GM19035 (cell line): ENCODE data around the gene IL1A.

ENCODE experiments used
- ATAC-seq: cut with Tn5 transposase; IDR thresholded peaks from one replicate; pipeline ENCODE4 v1.9.1; 2021; ENCODE audit not compliant: unreplicated experiment

IL1A gene

GRCh38 chr2:112764071-112765044 is 19.9 kb downstream of the IL1A start, which contains the start of gene CKAP2L:
Gene CKAP2L (minus strand): TSS chr2:112764609. CDS start chr2:112764598, 11 bp downstream.
- ATAC-seq, result peak; percentile 99

GRCh38 chr2:112762276-112762675 is 22.0 kb downstream of the IL1A start:
- ATAC-seq, result no peak

- ATAC-seq, result no peak
Observed at GRCh38 chr2:112760149-112760548, 24.1 kb downstream of the IL1A start.

GRCh38 chr2:112758711-112759110 is 25.6 kb downstream of the IL1A start:
- ATAC-seq, result no peak

- no peak for ATAC-seq
Observed at GRCh38 chr2:112757265-112757664, 27.0 kb downstream of the IL1A start.

GRCh38 chr2:112756207-112756606 is 28.1 kb downstream of the IL1A start:
- ATAC-seq, result no peak

GRCh38 chr2:112755444-112755843 is 28.8 kb downstream of the IL1A start:
- ATAC-seq, result no peak

GRCh38 chr2:112754564-112754963 is 29.7 kb downstream of the IL1A start:
- ATAC-seq, result no peak

GRCh38 chr2:112752667-112753066 is 31.6 kb downstream of the IL1A start:
- no peak for ATAC-seq

- no peak for ATAC-seq
Observed at GRCh38 chr2:112751451-112752197, 32.7 kb downstream of the IL1A start.

GRCh38 chr2:112750560-112750843 is 33.8 kb downstream of the IL1A start:
- ATAC-seq, result no peak

- peak; percentile 91 for ATAC-seq
Observed at GRCh38 chr2:112749755-112750559, 34.3 kb downstream of the IL1A start.

GRCh38 chr2:112740527-112740926 is 43.8 kb downstream of the IL1A start:
- no peak for ATAC-seq

- ATAC-seq, result no peak
Observed at GRCh38 chr2:112737542-112738232, 46.6 kb downstream of the IL1A start.

- no peak for ATAC-seq
Observed at GRCh38 chr2:112733871-112734270, 50.4 kb downstream of the IL1A start.

- ATAC-seq, result no peak
Observed at GRCh38 chr2:112733456-112733855, 50.8 kb downstream of the IL1A start.

- ATAC-seq, result no peak
Observed at GRCh38 chr2:112731479-112731878, 52.8 kb downstream of the IL1A start.

GRCh38 chr2:112730791-112731190 is 53.5 kb downstream of the IL1A start:
- ATAC-seq, result no peak

GRCh38 chr2:112730216-112730615 is 54.1 kb downstream of the IL1A start:
- ATAC-seq, result no peak

GRCh38 chr2:112728378-112729175 is 55.7 kb downstream of the IL1A start:
- ATAC-seq, result no peak
